HG03280 (cell line): ENCODE data around the gene CBY3.
A peak's percentile ranks its signal among the peaks of the same experiment; 100 is the strongest.
"Not testable (repeated sequence)": the region's sequence is repeated elsewhere in the genome, so short reads cannot be mapped to it uniquely, and the experiment has no call there.

Experiments used
- ATAC-seq: cut with Tn5 transposase; IDR thresholded peaks from one replicate; pipeline ENCODE4 v1.9.1; 2021; ENCODE audit warnings: mild to moderate bottlenecking, moderate library complexity; ENCODE audit not compliant: unreplicated experiment

The CBY3 gene

DNA sequence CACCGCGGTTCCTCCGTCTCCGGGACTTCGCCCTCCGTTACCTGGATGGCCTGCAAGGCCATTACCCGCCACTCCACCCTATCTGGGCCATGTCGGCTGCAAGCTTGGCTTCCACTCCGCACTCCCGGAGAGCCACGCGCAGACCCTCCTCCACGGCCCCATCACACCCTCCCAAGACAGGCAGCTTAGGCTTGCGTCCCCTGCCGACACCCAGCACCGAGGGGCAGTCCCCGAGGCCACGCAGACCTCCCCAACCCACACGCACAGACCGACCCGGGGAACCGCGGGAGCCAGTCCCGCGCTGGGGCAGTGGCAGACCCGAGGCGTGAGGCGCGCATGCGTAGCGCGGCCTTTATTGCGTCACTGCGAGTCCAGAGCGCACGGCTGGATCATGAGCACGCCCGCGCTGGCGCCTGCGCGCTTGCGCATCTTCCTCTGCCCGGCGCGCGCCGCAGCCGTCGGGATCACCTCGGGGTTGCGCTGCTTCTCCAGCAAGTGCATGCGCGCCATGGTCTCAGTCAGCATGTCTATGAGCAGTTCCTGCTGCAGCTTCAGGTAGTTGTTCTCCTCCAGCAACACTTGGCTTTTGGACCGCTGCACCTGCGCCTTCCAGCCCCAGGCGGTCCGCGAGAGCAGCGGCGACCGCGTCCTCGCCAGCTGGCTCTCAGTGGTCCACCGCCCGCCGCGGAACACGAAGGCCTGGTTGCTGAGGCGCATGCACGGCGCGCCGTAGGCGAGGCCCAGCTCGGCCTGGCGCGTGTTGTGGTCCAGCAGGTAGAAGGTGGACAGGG lies 2.4 kb downstream of the CBY3 start:
- ATAC-seq: peak; percentile 85

DNA sequence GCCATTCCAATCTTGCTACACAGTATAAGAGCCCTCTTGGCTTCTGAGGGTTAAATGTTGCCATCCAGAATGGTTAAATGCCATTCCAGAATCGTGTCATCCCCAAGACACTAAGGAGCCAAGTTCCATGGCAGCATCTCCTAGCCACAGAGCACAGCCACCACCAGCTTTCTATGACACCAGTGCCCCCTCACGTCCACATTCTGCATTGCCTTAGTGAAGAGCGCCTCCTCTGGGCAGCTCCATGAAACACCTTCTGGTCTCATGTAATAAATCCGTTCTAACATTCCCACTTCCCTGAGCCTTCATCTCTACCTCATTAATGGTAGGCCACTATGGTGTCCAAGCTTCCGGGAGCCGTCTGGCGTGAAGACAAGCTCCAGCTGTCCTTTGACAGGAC lies 12.4 kb downstream of the CBY3 start:
- no peak for ATAC-seq

DNA sequence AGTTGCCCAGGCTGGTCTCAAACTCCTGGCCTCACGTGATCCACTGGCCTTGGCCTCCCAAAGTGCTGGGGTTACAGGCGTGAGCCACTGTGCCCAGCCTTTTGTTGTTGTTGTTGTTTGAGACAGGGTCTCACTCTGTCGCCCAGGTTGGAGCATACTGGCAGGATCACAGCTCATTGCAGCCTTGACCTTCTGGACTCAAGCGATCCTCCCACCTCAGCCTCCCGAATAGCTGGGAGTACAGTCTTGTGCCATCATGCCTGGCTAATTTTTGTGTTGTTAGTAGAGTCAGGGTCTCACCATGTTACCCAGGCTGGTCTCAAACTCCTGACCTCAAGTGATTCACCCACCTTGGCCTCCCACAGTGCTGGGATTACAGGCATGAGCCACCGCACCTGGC lies 19.2 kb downstream of the CBY3 start:
- not testable (repeated sequence) for ATAC-seq

DNA sequence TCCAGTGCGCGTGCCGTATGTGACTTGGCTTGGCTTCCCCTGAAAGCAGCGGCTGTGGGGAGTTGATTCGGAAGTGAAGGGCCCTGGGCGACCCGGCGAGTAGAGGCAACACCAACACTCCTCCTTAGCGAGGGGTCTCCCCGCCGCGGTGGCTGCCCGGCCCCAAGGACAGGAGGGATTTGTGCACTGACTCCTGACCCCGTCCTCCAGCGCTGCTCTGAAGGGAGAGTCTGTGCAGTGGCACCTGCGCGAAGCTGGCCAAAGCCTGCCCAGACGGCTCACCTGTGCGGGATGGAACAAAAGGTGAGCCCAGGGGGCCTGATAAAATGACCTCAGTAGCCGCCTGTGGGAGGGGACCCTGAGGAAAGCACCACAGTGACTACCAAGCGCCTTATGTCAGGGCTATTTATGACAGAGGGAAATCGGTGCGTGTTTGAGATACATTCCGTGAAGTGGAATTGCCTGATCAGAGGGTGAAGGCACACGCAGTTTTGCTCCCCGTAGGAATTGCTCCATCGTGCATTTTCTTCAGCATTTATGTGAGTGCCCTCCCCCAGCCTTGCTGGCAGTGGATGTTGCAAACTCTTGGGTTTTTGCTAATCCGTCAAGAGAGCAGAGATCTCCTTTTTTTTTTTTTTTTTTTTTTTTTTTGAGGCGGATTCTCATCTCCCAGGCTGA lies 22.5 kb downstream of the CBY3 start:
- ATAC-seq: peak; percentile 57

DNA sequence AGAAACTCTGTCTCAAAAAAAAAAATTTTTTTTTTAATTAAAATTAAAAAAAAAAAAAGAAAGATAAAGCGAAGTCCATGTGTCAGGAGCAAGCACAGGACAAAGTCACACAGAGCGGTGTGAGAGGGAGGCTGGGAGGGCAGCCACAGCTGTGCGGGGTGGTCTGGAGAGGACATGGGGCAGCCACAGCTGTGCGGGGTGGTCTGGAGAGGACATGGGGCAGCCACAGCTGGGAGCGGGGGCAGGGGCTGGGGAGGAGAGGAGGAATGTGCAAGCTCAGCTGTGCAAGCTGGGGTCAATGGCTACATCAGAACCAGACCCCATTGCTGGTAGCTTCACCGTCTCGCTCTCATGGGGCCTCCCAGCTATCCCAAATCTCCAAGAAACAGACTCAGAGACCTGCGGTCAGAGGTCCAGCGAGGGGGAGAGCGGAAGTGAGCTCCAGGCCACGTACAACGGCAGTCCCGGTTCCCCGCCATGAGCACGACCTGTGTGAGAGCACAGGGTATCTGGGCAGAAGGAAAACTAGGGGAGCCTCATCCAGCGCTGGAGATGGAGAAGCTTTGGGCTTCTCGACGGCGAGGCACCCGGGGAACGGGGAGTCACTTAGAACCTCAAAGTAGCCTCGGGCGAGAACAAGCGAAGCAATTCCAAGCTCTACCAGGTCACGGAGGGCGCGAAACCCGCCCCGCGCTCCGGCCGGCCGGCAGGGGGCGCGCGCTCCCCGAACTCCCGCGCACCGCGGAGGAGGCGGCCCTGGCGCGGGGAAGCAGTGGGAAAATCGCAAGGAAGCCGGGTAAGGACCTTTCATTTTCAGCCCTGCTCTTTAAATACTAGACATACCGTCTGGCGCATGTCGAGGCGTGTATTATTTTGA lies 23.3 kb downstream of the CBY3 start:
- peak; percentile 83 for ATAC-seq

DNA sequence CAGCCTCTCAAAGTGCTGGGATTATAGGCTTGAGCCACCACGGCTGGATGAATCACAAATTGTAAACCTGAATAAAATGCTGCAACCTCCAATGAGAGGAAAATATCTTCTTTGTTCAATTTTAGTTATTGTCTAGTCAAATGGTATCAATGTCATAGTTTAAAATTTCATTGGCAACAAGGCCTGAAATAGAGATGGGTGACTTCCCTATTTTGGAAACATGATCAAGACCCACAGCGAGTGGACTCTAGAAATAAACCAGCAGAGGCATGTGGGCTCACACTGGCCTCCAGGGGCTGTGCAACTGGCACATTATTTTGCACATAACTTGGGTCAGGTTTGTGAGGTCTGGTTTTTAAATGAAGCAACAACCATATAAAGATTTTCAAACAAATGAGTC lies 27.7 kb downstream of the CBY3 start:
- not testable (repeated sequence) for ATAC-seq

DNA sequence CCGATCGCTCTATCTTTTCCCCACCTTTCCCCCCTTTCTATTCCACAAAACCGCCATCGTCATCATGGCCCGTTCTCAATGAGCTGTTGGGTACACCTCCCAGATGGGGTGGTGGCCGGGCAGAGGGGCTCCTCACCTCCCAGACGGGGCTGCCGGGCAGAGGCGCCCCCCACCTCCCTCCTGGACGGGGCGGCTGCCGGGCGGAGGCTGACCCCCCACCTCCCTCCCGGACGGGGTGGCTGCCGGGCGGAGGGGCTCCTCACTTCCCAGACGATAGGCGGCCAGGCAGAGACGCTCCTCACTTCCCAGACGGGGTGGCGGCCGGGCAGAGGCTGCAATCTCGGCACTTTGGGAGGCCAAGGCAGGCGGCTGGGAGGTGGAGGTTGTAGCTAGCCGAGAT lies 30.6 kb downstream of the CBY3 start:
- ATAC-seq: not testable (repeated sequence)

DNA sequence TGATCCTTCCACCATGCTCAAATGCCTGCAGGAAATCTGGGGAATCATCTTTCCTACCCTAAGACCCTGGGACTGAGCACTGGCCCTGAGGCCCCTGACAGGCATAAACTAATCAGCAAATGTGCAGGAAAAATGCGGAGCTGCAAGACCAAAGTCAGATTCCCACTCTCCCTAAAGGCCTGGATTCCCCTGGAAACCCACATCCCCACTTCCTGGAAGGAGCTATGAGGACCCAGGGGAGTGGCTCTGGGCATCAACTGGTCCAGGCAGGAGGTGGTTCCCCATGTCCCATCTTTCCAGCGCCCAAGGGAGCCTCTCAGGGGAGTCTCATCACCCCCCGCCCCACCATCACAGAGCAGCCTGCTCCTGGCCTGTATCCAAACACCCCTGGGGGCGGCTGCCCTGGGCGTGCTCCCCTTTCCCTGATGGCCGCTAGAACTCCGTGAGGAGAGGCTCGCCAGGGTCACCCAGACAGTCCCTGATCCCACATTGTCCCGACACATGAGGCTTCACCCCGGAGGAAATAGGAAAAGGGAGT lies 31.6 kb downstream of the CBY3 start:
- ATAC-seq: not testable (repeated sequence)

DNA sequence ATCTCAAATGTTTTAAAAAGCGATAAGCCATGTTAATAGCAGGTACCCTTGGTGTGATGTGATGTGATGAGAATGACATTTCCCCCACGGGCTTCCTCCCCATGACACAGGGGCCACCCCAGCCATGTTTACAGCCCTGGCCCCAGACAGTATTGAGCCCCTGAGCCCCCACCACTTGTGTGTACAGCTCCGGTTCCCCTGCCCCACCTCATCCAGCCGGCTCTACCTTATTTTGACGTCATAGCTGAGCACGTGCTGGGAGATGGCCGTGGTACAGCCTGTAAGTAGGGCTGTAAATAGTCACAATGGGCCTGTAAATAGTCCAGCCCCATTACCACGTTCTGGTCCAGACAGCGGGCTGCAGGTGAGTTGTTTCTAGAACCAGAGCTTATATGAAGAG lies 32.4 kb downstream of the CBY3 start:
- ATAC-seq: no peak

DNA sequence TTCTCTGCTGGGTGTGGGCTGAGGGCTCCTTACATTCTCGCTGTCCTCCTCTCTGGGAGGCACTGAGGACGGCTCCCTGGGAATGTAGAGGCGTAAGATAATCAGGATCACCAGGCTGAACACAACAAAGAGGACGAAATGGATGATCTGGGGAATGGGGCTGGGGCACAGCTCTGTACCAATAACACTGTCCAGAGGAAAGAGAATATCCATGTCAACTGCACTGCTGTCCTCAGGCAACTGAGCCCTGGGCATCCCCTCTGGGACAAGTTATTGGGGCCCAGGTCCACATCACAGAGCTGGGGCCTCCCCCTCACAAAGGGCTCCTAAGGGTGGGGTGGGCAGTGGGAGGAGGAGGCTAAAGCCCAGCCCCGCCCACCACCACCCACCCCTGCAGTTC lies 36.1 kb downstream of the CBY3 start:
- ATAC-seq: not testable (repeated sequence)

DNA sequence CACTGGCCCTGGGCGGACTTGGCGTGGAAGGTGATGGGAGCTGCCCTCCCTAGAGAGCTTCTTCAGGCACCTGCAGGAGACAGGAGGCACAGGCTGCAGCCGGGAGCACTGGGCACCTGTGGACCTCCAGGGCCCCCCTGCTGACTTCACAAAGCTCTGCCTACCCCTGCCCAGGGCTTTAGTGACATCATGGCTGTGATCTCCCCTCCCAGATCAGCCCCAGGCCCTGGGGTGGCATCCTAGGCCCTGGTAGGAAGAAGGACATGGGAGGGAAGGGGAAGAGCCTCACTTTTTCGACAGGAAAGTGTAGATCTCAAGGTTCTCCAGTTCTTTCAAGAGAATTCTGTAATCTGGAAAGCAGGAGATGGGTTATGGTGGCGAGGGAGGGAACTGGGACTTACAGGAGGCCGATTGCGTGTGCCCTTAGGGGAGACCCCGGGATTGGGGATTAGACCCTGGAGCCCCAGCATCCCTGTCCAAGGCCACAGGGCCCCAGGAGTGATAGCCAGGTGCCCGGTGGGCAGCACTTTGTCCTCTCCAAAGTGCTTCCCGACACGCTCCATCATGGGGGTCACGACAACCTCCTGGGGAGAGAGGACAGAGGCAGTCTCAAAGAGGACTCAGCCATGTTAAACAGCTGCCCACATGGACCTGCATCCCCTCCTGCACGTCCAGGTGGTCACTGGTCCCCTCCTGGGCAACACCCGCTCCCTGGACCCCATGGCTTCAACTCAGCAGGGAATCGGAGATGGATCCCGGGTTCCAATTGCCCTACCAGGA lies 37.5 kb downstream of the CBY3 start:
- ATAC-seq: not testable (repeated sequence)

DNA sequence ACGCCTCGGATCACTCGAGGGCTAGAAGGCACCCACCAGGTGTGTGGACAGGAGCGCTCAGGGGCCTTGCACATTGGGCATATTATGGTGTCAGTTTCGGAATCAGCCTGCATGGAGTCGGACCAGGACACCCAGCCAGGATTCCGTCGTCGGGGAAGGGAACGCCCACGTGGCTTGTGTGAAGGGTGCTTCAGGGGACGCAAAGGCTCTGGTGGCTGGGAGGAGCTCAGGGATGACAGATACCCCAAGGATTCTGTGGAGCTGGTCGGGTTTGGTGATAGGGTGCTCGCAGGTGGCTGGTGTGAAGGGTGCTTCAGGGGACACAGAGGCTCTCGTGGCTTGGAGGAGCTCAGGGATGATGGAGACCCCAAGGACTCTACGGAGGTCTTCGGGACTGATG lies 38.2 kb downstream of the CBY3 start:
- ATAC-seq: not testable (repeated sequence)

DNA sequence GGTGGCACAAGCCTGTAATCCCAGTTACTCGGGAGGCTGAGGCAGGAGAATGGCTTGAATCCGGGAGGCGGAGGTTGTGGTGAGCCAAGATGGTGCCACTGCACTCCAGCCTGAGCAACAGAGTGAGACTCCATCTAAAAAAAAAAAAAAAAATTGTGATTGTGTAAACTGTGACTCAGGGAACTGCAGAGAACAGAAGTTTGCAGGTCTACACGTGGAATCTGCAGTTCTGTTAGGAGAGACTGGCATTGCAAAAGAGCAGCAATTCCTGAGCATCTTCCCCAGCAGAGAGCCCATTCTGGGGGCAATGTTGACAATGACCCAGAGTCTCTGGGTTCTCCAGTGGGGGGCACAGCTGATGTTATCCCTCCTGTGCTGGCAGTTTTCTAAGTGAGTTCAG lies 39.1 kb downstream of the CBY3 start:
- ATAC-seq: not testable (repeated sequence)

DNA sequence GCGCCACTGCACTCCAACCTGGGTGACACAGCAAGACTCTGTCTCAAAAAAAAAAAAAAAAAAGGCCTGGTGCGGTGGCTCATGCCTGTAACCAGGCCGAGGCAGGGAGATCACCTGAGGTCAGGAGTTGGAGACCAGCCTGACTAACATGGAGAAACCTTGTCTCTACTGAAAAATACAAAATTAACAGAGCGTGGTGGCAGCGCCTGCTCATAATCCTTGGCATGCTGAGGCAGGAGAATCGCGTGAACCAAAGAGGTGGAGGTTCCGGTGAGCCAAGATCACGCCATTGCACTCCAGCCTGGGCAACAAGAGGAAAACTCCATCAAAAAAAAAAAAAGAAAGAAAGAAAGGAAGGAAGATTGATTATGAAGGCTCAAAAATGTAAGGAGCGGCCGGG lies 41.5 kb downstream of the CBY3 start:
- ATAC-seq: not testable (repeated sequence)

DNA sequence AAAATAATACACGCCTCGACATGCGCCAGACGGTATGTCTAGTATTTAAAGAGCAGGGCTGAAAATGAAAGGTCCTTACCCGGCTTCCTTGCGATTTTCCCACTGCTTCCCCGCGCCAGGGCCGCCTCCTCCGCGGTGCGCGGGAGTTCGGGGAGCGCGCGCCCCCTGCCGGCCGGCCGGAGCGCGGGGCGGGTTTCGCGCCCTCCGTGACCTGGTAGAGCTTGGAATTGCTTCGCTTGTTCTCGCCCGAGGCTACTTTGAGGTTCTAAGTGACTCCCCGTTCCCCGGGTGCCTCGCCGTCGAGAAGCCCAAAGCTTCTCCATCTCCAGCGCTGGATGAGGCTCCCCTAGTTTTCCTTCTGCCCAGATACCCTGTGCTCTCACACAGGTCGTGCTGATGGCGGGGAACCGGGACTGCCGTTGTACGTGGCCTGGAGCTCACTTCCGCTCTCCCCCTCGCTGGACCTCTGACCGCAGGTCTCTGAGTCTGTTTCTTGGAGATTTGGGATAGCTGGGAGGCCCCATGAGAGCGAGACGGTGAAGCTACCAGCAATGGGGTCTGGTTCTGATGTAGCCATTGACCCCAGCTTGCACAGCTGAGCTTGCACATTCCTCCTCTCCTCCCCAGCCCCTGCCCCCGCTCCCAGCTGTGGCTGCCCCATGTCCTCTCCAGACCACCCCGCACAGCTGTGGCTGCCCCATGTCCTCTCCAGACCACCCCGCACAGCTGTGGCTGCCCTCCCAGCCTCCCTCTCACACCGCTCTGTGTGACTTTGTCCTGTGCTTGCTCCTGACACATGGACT lies 46.3 kb downstream of the CBY3 start:
- ATAC-seq: peak; percentile 86

DNA sequence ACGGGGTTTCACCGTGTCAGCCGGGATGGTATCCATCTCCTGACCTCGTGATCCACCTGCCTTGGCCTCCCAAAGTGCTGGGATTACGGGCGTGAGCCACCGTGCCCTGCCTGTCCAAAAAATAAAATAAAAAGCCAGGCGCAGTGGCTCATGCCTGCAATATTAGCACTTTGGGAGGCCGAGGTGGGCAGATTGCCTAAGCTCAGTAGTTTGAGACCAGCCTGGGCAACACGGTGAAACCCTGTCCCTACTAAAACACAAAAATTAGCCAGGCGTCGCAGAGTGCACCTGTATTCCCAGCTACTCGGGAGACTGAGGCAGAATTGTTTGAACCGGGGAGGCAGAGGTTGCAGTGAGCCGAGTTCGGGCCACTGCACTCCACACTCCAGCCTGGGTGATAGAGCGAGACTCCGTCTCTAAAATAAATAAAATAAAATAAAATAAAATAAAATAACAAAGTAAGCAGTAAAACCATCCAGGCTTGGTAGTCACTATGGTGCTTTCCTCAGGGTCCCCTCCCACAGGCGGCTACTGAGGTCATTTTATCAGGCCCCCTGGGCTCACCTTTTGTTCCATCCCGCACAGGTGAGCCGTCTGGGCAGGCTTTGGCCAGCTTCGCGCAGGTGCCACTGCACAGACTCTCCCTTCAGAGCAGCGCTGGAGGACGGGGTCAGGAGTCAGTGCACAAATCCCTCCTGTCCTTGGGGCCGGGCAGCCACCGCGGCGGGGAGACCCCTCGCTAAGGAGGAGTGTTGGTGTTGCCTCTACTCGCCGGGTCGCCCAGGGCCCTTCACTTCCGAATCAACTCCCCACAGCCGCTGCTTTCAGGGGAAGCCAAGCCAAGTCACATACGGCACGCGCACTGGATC lies 47.1 kb downstream of the CBY3 start:
- peak; percentile 67 for ATAC-seq
